ENCODE data around the gene LAMC2.

LAMC2 gene

DNA sequence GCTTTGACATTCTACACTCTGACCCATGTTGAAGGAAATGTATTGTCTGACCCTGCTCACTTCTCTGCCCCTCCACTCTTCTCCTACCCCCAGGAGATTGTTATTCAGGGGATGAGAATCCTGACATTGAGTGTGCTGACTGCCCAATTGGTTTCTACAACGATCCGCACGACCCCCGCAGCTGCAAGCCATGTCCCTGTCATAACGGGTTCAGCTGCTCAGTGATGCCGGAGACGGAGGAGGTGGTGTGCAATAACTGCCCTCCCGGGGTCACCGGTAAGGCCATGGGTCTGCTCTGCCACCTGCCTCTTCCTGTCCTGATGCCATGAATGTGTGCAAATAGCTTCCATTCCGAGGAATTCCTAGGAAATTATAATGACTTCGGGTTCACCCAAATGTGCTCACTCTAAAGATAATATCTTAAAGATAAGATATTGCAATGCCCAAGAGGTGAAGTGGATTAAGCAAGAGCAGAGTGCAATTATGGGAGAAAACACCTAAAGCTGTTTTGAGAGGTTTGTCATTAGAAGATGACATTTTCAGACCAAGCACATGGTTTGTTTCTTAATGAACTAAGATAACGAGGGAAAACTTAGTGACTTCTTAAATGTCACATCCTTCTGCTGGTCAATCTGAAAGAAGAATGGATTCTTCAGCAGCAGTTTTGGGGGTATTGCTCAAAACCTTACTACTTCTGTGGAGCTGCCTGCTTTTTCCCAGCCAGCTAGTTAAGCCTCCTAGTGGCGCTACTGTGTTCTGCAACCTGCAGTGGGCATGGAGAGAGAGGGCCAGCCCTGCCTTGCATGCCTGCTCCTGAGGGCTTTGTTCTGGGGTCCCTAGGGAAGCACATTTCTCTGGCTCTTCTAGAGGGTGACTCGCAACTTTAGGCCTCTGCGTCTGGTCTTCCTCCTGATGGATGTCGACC, 41.6 kb downstream of the LAMC2 start:
- no peak overlapping the region for H3K9ac ChIP-seq (ENCODE audit: low read depth, low read length)
- H3K36me3 ChIP-seq (ENCODE audit: insufficient read depth, low read length): no peaks in the 10 kb centered on the region
- no peaks in the 10 kb centered on the region for H3K9me3 ChIP-seq (ENCODE audit: insufficient read depth, low read depth, low read length)
- no peak overlapping the region for H3K27ac ChIP-seq (ENCODE audit: low read depth, low read length)
- H3K27me3 ChIP-seq (ENCODE audit: insufficient read depth, low read length): no peaks in the 10 kb centered on the region
- peaks cover 15% of the 10 kb centered on the region for H3K4me1 ChIP-seq (ENCODE audit: insufficient read depth, low read length)
- WGBS: 81% methylated on average over 16 of the region's 16 CpGs
- H3K4me3 ChIP-seq (ENCODE audit: low read length): no peak overlapping the region

- peaks cover 15% of the 10 kb centered on the region for H3K4me1 ChIP-seq (ENCODE audit: insufficient read depth, low read length)
These were observed 42.5 kb downstream of the LAMC2 start for GRCh38 chr1:183228347-183229220.

DNA sequence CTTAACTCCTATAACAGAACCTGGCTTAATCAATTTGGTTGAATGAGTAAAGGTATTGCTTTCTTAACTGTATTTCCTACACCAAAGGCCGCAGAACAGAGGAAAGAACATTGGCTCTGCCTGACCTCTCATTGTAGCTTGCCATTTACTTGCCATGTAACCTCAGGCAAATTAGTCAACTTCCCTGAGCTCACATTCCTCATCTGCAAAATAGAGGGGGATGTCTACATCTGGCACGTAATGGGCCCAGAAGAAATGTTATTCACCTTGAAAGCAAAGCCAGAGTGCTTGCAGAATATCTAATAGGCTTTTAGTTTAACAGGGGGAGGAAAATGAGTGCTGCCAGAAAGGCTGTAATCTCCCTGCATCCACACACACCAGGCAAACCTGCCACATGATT, 44.3 kb downstream of the LAMC2 start:
- Histone ChIP-seq H3K4me3 (ENCODE audit: low read length) (no peak overlapping the region), H3K36me3 (ENCODE audit: insufficient read depth, low read length) (no peaks in the 10 kb centered on the region)
- 95% methylated on average over 2 of the region's 2 CpGs for WGBS

More at GRCh38 chr1:183228347-183229220, 42.5 kb downstream of the LAMC2 start:
- no peaks in the 10 kb centered on the region for H3K27me3 ChIP-seq (ENCODE audit: insufficient read depth, low read length)
- no peak overlapping the region for H3K27ac ChIP-seq (ENCODE audit: low read depth, low read length)
- no peaks in the 10 kb centered on the region for H3K9me3 ChIP-seq (ENCODE audit: insufficient read depth, low read depth, low read length)
- WGBS: 93% methylated on average over 13 of the region's 13 CpGs
- no peak overlapping the region for H3K4me3 ChIP-seq (ENCODE audit: low read length)
- H3K36me3 ChIP-seq (ENCODE audit: insufficient read depth, low read length): no peaks in the 10 kb centered on the region
- no peak overlapping the region for H3K9ac ChIP-seq (ENCODE audit: low read depth, low read length)

DNA sequence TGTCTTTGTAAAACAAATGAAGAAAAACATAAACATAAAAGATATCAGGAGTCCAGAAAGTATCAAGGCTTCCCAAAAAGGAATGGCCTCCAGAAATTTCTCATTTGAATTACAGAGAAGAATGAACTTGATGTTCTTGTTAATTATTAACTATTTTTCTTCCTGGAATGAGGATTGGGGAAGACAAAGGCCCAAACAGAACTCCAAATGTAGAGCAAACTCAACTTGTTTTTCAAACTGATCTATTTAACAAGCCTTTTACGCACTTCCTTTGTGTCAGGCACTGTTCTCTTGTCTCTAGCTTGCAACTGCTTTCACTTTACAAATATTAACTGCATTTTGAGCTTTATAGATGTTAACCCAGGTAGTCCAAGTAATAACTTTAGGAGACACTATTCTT, 45.5 kb downstream of the LAMC2 start:
- H3K9me3 ChIP-seq (ENCODE audit: insufficient read depth, low read depth, low read length): no peaks in the 10 kb centered on the region
- no peak overlapping the region for H3K9ac ChIP-seq (ENCODE audit: low read depth, low read length)
- no peaks in the 10 kb centered on the region for H3K36me3 ChIP-seq (ENCODE audit: insufficient read depth, low read length)
- no peaks in the 10 kb centered on the region for H3K27me3 ChIP-seq (ENCODE audit: insufficient read depth, low read length)
- WGBS: 94% methylated on average over 1 of the region's 1 CpG
- H3K4me3 ChIP-seq (ENCODE audit: low read length): no peak overlapping the region
- H3K27ac ChIP-seq (ENCODE audit: low read depth, low read length): no peak overlapping the region
- H3K4me1 ChIP-seq (ENCODE audit: insufficient read depth, low read length): peaks cover 31% of the 10 kb centered on the region

More for the DNA sequence above, 44.3 kb downstream of the LAMC2 start:
- peaks cover 26% of the 10 kb centered on the region for H3K4me1 ChIP-seq (ENCODE audit: insufficient read depth, low read length)
- no peaks in the 10 kb centered on the region for H3K27me3 ChIP-seq (ENCODE audit: insufficient read depth, low read length)
- H3K9ac ChIP-seq (ENCODE audit: low read depth, low read length): no peak overlapping the region
- H3K9me3 ChIP-seq (ENCODE audit: insufficient read depth, low read depth, low read length): no peaks in the 10 kb centered on the region
- no peak overlapping the region for H3K27ac ChIP-seq (ENCODE audit: low read depth, low read length)

DNA sequence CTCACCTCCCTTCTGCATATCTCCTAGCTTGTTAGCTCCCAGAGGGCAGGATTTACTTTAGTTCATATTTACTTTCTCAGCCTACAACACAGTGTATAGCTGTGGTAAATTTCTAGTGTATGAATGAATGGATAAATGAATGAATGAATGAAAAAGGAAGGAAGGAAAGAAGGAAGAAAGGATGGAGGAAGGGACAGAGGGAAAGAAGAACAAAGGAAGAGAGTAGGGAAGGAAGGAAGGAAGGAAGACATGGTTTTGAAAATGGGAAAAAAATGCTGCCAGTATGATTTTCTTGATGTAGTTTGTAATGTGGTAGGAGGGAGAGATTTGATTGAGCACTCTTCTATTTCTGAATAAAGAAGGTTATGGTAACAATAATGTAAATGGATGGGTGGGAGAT, 47.0 kb downstream of the LAMC2 start:
- Histone ChIP-seq H3K9me3 (ENCODE audit: insufficient read depth, low read depth, low read length) (no peaks in the 10 kb centered on the region), H3K27ac (ENCODE audit: low read depth, low read length) (no peak overlapping the region), H3K9ac (ENCODE audit: low read depth, low read length) (no peak overlapping the region), H3K36me3 (ENCODE audit: insufficient read depth, low read length) (no peaks in the 10 kb centered on the region), H3K4me1 (ENCODE audit: insufficient read depth, low read length) (peaks cover 24% of the 10 kb centered on the region), H3K27me3 (ENCODE audit: insufficient read depth, low read length) (no peaks in the 10 kb centered on the region), H3K4me3 (ENCODE audit: low read length) (no peak overlapping the region)

- peak overlapping the region; percentile 83 for H3K27ac ChIP-seq (ENCODE audit: low read depth, low read length)
- H3K9ac ChIP-seq (ENCODE audit: low read depth, low read length): peak overlapping the region; percentile 31; the same call in 1 of the 2 replicates
- H3K9me3 ChIP-seq (ENCODE audit: insufficient read depth, low read depth, low read length): no peaks in the 10 kb centered on the region
- H3K27me3 ChIP-seq (ENCODE audit: insufficient read depth, low read length): no peaks in the 10 kb centered on the region
- 11% methylated on average over 15 of the region's 15 CpGs for WGBS
- peaks cover 24% of the 10 kb centered on the region for H3K4me1 ChIP-seq (ENCODE audit: insufficient read depth, low read length)
- H3K36me3 ChIP-seq (ENCODE audit: insufficient read depth, low read length): 0 out of 2 replicates have a peak, but pooled peaks cover under 1% of the 10 kb centered on the region
- H3K4me3 ChIP-seq (ENCODE audit: low read length): peak overlapping the region; percentile 28
These were observed 48.8 kb downstream of the LAMC2 start for GRCh38 chr1:183234660-183235476.

DNA sequence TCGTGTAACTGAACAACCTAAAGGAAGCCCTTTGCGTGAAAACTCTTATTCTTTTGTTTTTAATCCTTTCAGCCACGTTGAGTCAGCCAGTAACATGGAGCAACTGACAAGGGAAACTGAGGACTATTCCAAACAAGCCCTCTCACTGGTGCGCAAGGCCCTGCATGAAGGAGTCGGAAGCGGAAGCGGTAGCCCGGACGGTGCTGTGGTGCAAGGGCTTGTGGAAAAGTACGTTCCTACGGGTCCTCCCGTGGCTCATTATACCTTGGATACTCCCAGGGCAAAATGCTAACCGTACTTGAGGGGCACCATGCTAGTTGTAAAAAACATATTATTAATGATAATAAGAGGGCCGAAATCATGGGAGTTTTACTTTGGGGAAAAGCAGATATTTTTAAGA, 49.4 kb downstream of the LAMC2 start:
- WGBS: 75% methylated on average over 14 of the region's 14 CpGs
- Histone ChIP-seq H3K27me3 (ENCODE audit: insufficient read depth, low read length) (no peaks in the 10 kb centered on the region), H3K9me3 (ENCODE audit: insufficient read depth, low read depth, low read length) (no peaks in the 10 kb centered on the region), H3K4me3 (ENCODE audit: low read length) (peak overlapping the region; percentile 28; the same call in 1 of the 2 replicates), H3K36me3 (ENCODE audit: insufficient read depth, low read length) (0 out of 2 replicates have a peak, but pooled peaks cover 6% of the 10 kb centered on the region), H3K9ac (ENCODE audit: low read depth, low read length) (peak overlapping the region; percentile 2; the same call in 1 of the 2 replicates), H3K4me1 (ENCODE audit: insufficient read depth, low read length) (peaks cover 19% of the 10 kb centered on the region), H3K27ac (ENCODE audit: low read depth, low read length) (peak overlapping the region; percentile 83)

DNA sequence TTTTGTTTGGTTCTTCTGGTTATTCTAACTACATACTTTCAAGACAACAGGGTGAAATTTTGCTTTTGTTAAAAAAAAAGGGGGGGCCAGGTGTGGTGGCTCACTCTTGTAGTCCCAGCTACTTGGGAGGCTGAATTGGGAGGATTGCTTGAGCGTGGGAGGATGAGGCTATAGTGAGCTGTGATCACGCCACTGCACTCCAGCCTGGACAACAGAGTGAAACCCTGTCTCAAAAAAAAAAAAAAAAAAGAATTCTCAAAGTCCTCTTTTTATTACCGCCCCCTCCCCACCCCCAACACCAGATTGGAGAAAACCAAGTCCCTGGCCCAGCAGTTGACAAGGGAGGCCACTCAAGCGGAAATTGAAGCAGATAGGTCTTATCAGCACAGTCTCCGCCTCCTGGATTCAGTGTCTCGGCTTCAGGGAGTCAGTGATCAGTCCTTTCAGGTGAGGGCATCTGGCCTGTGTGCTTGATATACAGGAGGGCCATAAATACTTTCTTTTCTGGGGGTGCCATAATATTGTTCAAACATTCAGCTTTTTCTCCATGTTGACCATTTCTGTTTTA, 50.2 kb downstream of the LAMC2 start:
- no peak overlapping the region for H3K27ac ChIP-seq (ENCODE audit: low read depth, low read length)
- 0 out of 2 replicates have a peak, but pooled peaks cover 9% of the 10 kb centered on the region for H3K36me3 ChIP-seq (ENCODE audit: insufficient read depth, low read length)
- no peak overlapping the region for H3K9ac ChIP-seq (ENCODE audit: low read depth, low read length)
- H3K4me3 ChIP-seq (ENCODE audit: low read length): no peak overlapping the region
- peaks cover 16% of the 10 kb centered on the region for H3K4me1 ChIP-seq (ENCODE audit: insufficient read depth, low read length)
- no peaks in the 10 kb centered on the region for H3K9me3 ChIP-seq (ENCODE audit: insufficient read depth, low read depth, low read length)
- H3K27me3 ChIP-seq (ENCODE audit: insufficient read depth, low read length): no peaks in the 10 kb centered on the region
- 74% methylated on average over 6 of the region's 6 CpGs for WGBS

DNA sequence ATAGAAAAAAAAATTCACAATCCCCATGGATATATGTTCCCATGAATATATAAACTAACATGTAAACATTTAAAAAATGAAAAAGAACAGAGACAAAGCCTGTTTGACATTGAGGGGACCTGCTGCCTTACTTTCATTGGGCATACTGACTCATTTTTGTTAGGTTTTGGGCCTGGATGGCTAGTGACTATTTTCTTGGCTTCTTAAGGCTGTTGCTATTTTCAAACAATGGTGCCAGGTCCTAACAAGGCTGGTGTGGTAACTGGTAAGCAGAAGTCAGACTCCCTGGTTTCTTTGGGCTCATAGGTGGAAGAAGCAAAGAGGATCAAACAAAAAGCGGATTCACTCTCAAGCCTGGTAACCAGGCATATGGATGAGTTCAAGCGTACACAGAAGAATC, 51.0 kb downstream of the LAMC2 start:
- H3K36me3 ChIP-seq (ENCODE audit: insufficient read depth, low read length): 0 out of 2 replicates have a peak, but pooled peaks cover 9% of the 10 kb centered on the region
- no peaks in the 10 kb centered on the region for H3K9me3 ChIP-seq (ENCODE audit: insufficient read depth, low read depth, low read length)
- WGBS: 98% methylated on average over 2 of the region's 2 CpGs
- no peaks in the 10 kb centered on the region for H3K27me3 ChIP-seq (ENCODE audit: insufficient read depth, low read length)
- no peak overlapping the region for H3K9ac ChIP-seq (ENCODE audit: low read depth, low read length)
- peaks cover 16% of the 10 kb centered on the region for H3K4me1 ChIP-seq (ENCODE audit: insufficient read depth, low read length)
- H3K4me3 ChIP-seq (ENCODE audit: low read length): no peak overlapping the region
- H3K27ac ChIP-seq (ENCODE audit: low read depth, low read length): no peak overlapping the region

DNA sequence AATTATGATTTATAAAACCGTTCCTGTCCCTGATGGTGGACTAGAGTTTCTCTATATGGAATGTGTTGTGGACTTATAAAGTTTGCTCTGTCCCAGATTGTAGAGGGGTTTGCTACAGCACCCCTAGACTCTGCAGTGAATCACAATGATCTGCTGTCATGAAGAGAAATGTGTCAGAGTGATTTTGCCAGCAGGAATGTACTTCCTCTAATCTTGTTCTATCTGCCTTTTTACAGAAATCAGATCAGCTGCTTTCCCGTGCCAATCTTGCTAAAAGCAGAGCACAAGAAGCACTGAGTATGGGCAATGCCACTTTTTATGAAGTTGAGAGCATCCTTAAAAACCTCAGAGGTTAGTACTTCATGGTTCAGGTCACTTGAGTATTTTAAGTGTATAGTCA, 52.0 kb downstream of the LAMC2 start:
- H3K4me1 ChIP-seq (ENCODE audit: insufficient read depth, low read length): peaks cover 16% of the 10 kb centered on the region
- H3K27ac ChIP-seq (ENCODE audit: low read depth, low read length): no peak overlapping the region

More for the DNA sequence above, 52.0 kb downstream of the LAMC2 start:
- Histone ChIP-seq H3K9ac (ENCODE audit: low read depth, low read length) (no peak overlapping the region), H3K36me3 (ENCODE audit: insufficient read depth, low read length) (0 out of 2 replicates have a peak, but pooled peaks cover 9% of the 10 kb centered on the region), H3K4me3 (ENCODE audit: low read length) (no peak overlapping the region), H3K27me3 (ENCODE audit: insufficient read depth, low read length) (no peaks in the 10 kb centered on the region), H3K9me3 (ENCODE audit: insufficient read depth, low read depth, low read length) (no peaks in the 10 kb centered on the region)
- WGBS: 89% methylated on average over 2 of the region's 2 CpGs

Measured in HUES64 (cell line).